SIG-M5 treated with dmso at 0.1 percent for 504 hours (cell line): ENCODE results near the gene CGNL1.

Experiments
- DNase-seq: peaks from one replicate; lab custom pipeline; 2025; ENCODE audit not compliant: unreplicated experiment; lab: John Stamatoyannopoulos, UW

CGNL1 gene

DNA sequence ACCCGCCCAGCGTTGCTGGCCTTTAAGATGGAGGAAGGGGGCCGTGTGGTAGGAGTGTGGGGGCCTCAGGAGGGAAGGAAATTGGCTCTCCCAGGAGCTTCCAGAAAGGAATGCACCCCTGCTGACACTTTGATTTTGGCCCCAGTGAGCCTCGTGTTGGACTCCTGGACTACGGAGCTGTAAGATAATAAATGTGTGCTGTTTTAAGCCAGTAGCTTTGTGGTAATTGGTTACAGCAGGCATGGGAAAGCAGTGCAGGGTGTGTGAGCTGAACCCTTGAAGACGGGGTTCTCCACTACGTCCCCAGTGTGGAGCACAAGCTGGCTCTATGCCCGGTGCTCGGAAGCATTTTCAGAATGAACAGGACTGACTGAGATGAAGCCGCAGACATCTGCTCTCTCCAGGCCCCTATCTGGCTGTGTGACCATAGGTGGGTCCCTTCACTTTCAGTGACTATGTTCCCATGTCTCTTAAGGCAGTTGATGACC is 22.9 kb upstream of the CGNL1 start:
- no peak for DNase-seq

DNA sequence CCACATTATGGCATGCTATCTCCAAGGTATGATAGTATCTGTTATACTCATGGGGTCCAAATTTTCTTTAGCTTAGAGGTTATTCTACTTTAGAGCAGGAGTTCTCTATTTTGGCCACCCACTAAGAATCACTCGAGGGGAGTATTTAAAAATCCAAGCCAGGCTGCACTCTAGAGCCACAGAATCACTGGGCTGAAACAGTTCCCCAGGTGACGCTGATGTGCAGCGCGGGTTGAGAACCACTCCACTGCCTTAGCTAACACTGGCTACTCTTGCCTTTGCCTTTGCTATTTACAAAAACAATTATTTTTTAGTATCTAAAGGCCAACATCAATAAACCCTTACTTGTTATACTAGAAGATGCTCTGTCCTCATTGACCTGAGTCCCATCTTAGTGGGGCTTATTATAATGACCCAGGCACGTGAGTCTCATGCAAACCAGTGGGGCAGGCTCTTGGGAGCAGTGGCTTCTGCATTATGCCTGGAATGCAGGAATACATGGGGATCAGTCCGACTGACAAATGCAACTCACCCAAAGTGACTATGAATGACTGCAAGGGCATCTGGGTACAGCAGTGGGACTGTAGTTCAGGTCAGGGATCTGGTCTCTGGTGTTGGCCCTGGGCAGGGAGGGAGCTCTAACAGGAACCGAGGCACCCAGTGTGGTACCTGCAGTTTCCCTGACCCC is 21.7 kb upstream of the CGNL1 start:
- DNase-seq: no peak

DNA sequence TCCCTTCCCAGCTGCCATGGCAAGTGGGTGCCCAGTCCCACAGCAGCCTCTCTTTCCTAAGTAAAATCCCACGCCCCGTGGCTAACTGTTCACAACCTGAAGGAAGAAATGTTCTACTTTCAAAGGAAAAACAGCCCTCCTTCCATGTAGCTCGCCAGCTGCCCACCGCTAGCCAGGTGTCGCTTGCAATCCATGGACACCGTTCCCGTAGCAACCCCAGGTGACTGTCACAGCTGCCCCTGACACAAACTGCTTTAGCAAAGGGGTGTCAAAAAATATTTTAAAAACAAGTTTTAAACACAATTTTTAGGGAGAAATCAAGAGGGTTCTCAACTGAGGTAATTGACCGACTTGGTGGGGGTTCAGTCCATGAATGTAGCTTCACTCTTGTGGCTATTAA is 21.0 kb upstream of the CGNL1 start:
- DNase-seq: no peak

DNA sequence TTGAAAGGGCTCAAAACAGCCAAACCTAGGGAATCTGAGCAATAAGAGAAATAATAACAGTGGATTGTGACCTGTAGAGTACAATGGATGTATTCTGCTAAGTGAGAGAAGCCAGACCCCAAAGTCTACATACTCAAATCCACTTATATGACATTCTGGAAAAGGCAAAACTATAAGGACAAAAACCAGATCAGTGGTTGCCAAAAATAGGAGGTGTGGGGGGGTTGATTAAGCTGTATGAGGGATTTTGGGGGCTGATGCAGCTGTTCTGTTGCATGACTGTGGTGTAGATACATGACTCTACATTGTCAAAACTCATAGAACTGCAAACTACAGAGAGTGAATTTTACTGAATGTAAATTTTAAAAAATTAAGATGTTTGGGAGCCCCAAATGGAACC is 20.1 kb upstream of the CGNL1 start:
- DNase-seq: no peak

DNA sequence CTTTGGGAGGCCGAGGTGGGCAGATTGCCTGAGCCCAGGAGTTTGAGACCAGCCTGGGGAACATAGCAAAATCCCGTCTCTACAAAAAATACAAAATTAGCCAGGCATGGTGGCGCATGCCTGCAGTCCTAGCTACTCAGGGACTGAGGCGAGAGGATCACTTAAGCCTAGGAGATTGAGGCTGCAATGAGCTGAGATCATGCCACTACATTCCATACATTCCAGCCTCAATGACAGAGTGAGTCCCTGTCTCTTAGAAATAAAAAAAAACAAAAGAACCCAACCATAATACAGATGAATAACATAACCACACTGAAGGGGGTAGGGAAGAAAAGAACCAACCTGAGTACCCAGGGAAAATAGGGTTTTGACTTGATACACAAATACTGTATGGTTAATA is 19.7 kb upstream of the CGNL1 start:
- DNase-seq: no peak

DNA sequence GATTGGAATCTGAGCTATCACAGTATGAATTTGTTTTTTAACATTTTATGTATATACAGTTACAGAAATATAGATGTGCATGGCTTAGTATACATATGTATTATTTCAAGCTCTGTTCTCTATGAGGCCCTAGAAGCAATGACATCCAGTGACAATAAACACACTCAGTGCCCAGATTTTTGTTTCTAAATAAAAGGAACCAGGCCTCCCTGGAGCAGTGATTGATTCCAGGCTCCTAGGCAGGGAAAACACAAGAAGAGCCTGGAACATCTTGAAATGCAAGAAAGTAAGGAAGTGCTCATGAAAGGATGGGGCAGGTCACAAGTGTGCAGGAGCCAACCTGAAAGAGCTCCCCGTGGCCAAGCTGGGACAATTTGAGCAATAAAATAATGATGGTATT is 18.5 kb upstream of the CGNL1 start:
- DNase-seq: no peak

DNA sequence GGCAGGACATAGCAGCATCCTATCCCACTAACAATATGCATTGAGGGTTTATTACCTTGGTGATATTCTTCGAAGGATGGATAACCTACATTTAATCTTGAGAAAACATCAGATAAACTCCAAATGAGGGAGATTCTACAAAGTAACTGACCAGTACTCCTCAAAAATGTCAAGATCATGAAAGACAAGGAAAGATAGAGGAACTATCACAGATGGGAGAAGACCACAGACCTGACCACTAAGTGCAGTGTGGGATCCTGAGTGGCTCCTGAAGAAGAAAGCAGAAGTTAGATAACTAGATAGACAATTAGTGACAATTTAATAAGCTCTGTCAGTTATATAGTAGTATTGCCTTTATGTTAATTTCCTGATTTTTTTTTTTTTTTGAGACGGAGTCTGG is 17.7 kb upstream of the CGNL1 start:
- peak; percentile 17 for DNase-seq

DNA sequence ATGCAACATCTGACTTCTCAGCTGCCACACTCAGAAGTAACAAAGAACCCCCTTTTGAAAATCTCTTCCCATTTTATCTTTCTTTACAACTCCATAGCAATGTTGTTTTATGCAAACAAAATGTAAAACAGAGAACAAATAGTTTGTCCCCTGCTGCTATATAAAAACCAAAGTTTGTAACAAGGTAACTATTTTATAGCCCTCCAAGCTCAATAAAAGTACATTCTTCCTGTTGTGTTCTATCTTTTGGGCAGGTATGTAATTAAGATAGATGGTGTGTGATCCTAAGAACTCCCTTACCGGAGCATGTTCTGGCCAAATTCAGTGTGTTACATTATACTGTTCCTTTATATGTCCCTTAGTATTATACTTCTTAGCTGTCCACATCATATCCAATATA is 12.6 kb upstream of the CGNL1 start:
- no peak for DNase-seq

DNA sequence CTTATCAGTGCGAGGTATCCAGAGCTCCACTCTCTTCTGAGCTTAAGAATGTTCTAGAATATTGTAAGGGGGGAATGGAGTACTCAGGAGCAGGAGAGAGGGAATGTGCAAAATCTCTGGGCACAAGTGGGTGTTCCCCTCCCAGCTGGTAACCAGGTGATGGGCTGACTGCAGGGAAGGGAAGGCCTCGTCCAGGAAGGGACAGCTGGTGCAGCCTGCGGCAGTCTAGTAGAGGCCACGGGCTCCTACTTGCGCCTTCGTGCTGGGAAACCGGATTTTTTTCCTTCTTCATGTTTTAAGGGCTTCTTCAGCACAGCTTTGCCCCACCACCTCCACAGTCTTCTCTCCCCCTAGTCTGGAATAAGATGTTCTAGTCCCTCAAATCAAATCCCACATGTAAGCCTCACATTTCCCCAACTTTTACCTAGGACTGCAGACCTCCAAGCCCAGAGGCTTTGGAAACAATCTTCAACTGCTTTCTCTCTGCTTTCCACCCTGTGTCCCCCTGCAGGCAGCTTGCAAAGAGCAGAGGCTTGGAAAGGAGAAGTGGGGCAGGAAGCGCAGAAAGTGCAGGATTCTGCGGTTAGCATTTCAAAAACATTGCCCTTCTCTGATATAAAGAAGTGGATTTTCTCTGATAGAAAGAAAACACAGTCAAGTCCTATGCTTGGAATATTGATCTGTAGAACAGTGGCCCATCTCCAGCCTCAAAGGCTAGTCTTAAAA is 11.9 kb upstream of the CGNL1 start:
- DNase-seq: peak; percentile 73

DNA sequence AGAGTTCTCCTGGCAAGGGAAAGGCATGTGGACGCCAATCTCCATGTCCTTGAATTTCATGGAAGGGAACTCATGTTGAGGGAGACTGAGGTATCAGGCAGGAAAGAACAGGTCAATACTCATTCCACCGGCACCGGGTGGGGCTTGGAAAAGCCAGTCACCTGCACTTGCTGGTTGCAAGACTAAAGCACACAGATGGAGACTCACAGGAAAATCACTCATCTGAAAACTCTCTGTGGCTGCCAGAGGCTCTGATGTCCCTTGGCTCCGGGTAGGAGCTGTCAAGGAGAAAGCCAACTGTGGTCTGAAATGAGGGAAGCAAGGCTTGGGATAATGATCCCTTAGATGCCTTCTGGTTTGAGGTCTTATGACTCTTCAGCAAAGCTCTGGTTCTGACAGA is 8.7 kb upstream of the CGNL1 start:
- DNase-seq: no peak

DNA sequence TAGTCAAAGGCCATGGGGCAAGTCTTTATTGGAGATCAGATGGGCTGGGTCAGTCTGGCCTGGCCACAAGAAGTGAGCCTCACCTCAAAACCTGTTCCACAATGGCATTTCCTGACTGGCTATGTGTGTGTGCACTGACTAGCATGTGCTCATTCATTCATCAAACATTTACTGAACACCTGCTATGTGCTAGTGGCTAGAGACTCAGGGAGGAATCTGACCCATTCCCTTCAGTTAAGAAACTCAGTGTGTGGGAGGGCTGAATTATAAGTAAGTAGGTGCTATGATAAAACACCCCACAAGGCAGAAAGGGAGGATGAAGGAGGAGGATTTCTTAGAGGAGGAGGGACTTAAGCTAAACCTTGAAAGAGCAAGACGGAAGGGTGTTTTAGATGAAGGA is 5.4 kb upstream of the CGNL1 start:
- no peak for DNase-seq

DNA sequence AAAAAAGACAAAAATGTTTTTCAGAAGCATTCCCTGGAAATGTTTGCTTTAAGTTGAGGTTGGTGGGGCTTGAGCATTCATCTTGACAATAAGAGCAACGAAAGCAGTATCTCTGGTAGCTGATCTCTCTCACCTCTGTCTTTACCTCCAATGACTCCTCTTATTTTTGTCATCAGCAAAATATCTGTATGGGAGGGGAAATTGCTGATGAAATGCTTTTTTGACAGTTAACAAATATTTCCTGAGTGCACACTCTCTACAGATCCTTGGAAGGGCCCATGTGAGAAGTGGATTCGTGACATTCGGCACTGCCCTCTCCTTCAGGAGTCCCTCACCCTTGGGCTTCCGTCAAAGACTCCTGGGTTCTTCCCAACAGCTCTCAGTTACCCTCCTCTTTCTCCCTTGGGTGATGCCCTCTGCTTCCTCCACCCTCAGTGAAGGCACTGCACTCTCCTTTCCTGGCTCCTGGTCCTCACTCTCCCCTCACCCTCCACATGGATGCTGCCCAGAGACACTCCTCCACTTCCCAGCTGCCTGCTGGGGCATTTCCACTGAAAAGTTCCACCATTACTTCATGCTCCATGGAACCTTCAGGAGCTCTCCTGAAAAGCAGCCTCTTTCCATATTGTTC is 2.9 kb upstream of the CGNL1 start:
- DNase-seq: no peak

DNA sequence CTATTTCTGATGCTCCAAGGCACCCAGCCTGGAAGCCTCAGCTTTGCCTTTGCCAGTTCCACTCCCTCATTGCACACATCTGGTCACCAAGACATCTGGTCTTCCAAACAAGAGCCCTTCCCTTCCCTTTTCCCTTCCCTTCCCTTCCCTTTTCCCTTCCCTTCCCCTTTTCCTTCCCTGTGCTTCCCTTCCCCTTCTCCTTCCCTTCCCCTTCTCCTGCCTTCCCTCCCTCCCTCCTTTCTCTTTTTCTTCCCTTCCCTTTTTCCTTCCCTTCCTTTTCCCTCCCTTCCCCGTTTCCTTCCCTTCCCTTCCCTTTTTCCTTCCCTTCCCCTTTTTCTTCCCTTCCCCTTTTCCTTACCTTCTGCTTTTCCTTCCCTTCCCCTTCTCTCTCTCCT is 2.4 kb upstream of the CGNL1 start:
- no peak for DNase-seq

DNA sequence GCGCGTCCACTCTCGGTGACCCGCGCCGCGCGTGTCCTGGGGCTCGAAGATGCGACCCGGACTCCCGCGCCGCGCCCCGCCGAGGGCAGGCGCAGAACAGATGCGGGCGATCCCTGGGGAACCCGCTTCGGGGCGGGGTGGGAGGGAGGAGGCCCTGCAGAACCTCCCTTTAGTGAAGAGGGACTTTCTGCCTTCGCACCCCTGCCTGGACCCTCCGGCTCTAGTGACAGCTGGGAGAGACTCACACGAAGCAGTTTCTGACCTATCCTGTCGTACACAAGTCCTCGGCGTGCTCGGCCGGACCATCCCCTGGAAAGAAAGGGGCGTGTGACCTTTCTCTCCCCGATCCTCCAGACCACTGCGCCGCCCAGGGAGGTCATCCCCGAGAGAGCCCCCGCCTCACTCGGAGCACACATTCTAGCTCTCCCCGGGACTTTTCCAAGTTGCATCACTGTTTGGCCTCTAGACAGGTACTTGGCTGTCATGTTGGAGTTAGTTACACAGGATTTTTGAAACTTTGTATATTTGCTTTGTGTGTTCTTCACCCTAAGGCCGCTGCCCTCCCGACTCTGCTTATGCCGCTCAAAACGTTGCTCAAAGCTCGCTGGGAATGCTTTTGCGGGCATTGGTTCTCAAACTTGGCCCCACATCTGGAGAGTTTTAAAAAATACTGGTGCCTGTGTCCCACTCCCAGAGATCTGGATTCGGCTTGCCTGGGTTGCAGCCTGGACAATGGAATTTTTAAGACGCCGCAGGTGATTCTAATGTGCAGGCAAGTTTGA is 582 bp downstream of the CGNL1 start:
- DNase-seq: no peak

DNA sequence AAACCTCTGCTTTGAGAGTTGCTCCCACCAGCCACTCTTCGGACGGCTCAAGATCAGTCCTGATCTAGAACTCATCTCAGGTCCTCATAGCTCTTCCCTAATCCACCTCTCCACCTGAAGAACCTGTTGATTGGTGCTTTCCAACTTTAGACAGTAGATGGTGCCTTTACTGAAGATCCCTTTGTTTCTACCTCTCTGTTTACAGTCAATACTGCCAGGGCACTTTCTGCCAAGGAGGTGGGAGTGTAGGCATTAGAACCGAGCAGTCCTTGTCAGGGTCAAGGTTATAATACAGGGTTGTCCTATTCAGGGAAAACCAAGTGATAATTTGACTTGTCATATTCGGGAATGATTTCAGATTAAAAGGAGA is 1.2 kb downstream of the CGNL1 start:
- no peak for DNase-seq

DNA sequence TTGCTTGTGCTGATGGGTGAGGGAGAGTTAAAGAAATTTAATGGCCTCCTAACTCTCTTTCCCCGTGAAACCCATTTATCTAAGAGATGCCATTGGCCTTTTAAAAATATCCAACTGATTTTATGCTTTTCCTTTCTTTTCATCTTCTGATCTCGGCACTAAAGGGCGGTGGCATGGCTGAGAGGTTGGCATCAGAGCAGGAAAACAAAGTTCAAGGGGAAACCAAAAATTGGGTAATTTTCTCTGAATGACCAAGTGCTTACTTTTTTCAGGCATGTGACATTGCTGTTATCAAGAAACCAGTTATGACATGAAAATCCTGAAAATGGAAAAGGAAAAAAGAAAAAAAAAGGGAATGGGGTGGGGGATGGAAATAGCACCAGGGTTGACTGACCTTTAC is 3.2 kb downstream of the CGNL1 start:
- DNase-seq: no peak

DNA sequence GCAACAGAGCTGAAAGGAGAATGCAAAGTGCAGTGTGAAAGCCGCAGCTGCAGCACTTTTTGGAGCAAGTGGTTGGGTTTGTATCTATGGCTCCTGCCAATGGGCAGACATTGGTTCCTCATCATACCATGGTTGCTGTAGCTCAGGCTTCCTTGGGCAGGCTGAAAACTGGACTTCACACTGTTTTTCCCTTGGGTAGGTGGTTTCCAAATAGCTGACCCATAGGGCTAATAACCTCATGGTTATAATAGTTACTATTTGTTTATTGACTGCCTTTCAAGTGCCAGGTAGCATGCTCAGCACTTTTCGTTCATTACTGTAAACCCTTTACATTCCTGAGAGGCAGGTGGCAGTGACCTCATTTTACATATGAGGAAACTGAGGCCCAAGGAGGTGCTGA is 4.5 kb downstream of the CGNL1 start:
- no peak for DNase-seq

DNA sequence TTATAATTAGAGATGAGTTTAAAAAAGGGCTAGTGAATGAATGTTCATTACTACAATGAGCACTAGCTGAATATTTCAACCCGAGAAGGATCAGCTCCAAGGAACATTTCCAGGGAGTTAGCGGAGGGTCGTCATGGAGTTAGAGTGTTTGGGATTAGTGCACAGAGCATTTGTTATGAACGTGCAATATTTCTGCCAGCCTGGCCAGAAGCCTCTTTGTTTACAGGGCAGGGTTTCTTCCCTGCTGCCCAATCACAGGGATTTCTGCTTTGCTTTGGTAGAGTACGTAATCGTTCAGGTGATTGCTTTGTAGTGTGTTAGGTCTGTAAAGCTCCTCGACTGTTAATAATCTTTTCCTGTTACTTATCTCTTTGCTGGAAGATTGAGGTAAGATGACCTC is 5.9 kb downstream of the CGNL1 start:
- DNase-seq: no peak

DNA sequence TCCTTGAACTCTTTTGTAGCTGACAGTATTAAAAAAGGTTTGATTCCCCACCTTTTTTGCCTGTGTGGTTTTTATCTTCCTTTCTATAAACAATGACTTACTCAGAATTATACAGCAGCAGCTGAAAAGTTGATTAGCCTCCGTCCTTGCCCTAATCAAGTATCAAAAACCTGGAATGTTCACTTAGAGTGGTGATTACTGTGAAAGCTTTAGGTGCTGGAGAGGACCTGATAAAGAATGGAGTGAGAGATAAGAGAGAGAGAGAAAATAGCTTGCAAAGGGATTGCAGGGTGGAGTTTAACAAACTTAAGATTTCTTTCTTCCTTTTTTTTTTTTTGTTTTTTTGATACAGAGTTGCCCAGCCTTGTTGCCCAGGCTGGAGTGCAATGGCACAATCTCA is 6.7 kb downstream of the CGNL1 start:
- no peak for DNase-seq

DNA sequence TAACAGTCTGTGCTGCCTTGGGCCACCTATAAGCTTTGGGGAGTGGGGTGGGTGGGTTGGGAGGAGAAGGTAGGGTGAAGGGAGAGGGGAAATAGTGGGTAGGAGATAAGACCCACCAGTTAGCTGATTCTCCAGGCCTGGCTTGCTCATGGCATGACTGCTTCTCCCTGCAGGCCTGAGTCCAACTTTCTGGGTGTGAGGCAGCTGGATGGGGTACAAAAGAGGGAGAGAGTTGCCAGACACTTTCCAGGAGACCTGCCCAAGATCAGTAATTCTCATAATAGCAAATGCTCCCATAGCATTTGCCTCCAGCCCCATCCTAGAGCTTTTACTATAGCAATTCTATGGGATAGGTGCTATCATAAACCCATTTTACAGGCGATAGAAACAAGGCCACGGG is 7.7 kb downstream of the CGNL1 start:
- no peak for DNase-seq

DNA sequence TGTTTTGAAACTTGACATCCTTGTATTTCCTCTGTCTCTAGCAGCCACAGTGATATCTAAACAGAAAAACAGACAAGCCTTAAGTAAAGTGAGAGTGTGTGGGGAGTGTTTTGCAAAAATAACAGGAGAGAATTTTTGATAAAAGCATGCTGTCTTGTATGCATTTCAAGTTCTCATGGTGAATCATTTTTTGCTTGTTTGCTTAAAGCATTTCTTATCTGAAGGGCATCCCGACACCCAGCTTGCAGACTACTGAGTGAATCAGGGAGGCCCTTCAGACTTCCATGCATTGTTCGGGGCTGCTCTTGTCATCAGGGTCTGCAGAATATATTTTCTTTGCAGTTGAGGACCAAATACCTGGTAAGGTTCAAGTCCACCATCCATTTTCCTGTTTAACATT is 8.5 kb downstream of the CGNL1 start:
- no peak for DNase-seq

DNA sequence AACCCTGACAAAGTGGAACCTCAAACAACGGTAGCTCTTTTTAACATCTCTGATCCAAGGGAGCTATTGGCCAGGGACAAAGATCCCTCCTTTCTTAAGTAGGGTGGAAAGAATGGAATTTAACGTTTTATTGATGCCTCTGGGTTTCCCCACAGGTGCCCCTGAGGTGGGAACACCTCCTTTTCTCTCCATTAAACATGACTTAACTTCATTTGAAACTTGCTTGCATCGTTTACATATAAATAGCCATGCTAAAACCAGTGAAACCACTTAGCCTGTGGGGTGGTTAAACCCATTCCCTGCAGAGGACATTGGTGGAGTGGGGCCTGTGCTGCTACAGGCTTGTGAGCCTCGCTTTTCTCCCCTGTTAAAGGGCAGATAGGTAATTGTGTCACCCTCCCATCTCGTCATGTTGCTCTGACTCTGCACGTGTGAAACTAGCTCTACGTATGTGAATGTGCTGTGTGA is 9.7 kb downstream of the CGNL1 start:
- DNase-seq: no peak
